Upper lobe of left lung (tissue), 6 donors: Measurements from ENCODE around the gene HRH1. TPM values are rescaled to one million over a fixed set of nuclear protein-coding genes. Genes with fewer than 3 reads are reported as not detected.
"Not testable (repeated sequence)": the region's sequence is repeated elsewhere in the genome, so short reads cannot be mapped to it uniquely, and the experiment has no call there.

Source experiments
- ATAC-seq, 2 donors: fragments of 200-7000 bp; cut with Tn5 transposase; one replicate each; pipeline ENCODE4 v1.9.1; 2022; ENCODE audit warnings: mild to moderate bottlenecking in 2 of 2, moderate library complexity in 2 of 2; ENCODE audit not compliant: low FRiP score in 2 of 2
- DNase-seq, 2 donors: peaks; one replicate each; pipeline ENCODE4 v3.0.0-alpha.2; 2019 to 2020
- H3K27ac ChIP-seq, 4 donors: fragments of 200-600 bp; sonication (generic); one replicate each; pipeline ENCODE4 v1.5.1; 2016 to 2019
- H3K27me3 ChIP-seq, 4 donors: fragments of 200-600 bp; sonication (generic); one replicate each; pipeline ENCODE4 v1.5.1; 2017 to 2019
- H3K36me3 ChIP-seq, 4 donors: fragments of 200-600 bp; sonication (generic); one replicate each; pipeline ENCODE4 v1.5.1; 2016 to 2019
- H3K4me1 ChIP-seq, 4 donors: fragments of 200-600 bp; sonication (generic); one replicate each; pipeline ENCODE4 v1.5.1; 2018 to 2019
- H3K4me3 ChIP-seq, 4 donors: fragments of 200-600 bp; sonication (generic); one replicate each; pipeline ENCODE4 v1.5.1; 2017 to 2019; ENCODE audit warnings: mild to moderate bottlenecking in 2 of 4, moderate library complexity in 1 of 4
- H3K9me3 ChIP-seq, 4 donors: fragments of 200-600 bp; sonication (generic); one replicate each; pipeline ENCODE4 v1.5.1; 2018 to 2019
- CTCF ChIP-seq, 6 experiments: fragments of 450-650 bp in 4 of 6; fragments of 200-600 bp in 2 of 6; sonication (generic) in 2 of 6; IDR thresholded peaks; one replicate each; pipeline ENCODE4 v1.5.1; 2016 to 2019; ENCODE audit warnings: antibody characterized with exemption in 6 of 6
- EP300 ChIP-seq, 4 donors: sonication (generic); formaldehyde crosslinking; IDR thresholded peaks; one replicate each; pipeline ENCODE4 v1.5.1; 2017; ENCODE audit warnings: antibody characterized with exemption in 4 of 4, control low read depth in 2 of 4
- POLR2A ChIP-seq, 4 donors: fragments of 450-650 bp; IDR thresholded peaks; one replicate each; pipeline ENCODE4 v1.5.1; 2016 to 2017; ENCODE audit warnings: antibody characterized with exemption in 4 of 4, mild to moderate bottlenecking in 2 of 4
- POLR2AphosphoS5 ChIP-seq, 2 donors: sonication (generic); formaldehyde crosslinking; IDR thresholded peaks; one replicate each; pipeline ENCODE4 v1.5.1; 2017; ENCODE audit warnings: antibody characterized with exemption in 2 of 2
- WGBS, 2 donors: methylation state at CpG; one replicate each; pipeline ENCODE4 v1.1.5; 2017 to 2018; 5-methylcytosine and 5-hydroxymethylcytosine counted together
- total RNA-seq, 6 donors: library from RNA; depleted of rRNA in 4 of 6; stranded (reverse); fragments of >200 nt in 4 of 6; gene quantifications; one replicate each; pipeline versions ENCODE4 v1.1.0 to v1.2.1, GENCODE V29; 2016 to 2021
- donor health status: DM: no; HTN: no; CAD: no; lungs with moderate emphysema.
- donor health status: DM: no; HTN: yes; CAD: no; lungs with severe emphysema.

HRH1 gene
- total RNA-seq, 6 donors from 2014 or later = 2.9 to 13.4 (median 3.7) TPM

DNA sequence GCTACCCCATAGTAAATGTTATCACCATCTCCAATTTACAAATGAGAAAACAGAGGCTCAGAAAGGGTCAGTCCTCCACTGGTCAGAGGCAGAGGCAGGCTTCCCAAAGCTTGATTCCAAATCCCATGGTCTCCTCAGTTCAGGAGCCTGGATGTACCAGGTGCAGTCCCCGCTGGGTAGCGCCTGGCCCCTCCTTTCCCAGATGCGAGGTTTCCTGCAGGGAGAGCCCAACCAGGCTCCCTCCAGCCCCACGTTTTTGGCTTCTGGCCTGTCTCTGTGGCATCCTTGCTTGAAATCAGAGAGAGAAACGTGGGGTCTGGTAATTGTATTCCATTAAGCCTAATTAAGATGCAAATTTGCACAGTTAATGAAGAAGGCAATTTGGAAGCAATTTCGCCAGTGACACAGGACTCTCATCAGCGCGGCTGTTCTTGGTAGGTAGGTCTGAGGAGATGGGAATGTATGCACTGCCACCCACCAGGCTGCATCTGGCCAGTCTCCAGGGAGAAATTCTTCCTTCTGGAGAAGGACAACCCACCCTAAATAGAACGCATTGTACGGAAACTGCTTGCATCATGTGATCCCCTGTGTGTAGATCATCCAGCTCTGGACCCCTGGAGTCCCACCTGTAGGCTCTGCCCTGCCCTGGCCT is 50.5 kb downstream of the HRH1 start:
- Histone ChIP-seq H3K9me3 (no peaks in the 10 kb centered on the region), H3K36me3 (no peaks in the 10 kb centered on the region), H3K4me1 (peaks cover 24 to 42% (median 31%) of the 10 kb centered on the region in 4 donors), H3K4me3 (no peak overlapping the region), H3K27ac (peak overlapping the region in 2 of 4 donors; percentile 4 to 23), H3K27me3 (no peaks in the 10 kb centered on the region)
- DNase-seq = no peak
- 58 to 62% methylated on average over 10 of the region's 10 CpGs for WGBS, 2 donors
- no peak for ATAC-seq
- no peak for TF ChIP-seq CTCF (IDR thresholded peaks at IDR 0.05)

DNA sequence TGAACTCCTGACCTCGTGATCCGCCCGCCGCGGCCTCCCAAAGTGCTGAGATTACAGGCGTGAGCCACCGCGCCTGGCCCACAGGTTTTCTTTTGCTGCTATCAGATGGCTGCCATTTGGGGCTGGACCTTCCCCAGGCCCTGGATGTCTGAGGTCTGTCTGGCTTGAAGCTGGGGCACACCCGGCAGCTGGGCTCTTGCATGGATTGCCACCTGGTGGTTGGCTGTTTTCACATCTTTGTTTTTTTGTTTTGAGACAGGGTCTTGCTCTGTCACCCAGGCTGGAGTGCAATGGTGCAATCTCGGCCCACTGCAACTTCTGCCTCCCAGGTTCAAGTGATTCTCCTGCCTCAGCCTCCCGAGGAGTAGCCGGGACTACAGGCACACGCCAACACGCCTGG is 51.6 kb downstream of the HRH1 start:
- peak in 2 of 6 experiments; percentile 23 to 25 for TF ChIP-seq CTCF (IDR thresholded peaks at IDR 0.05)
- not testable (repeated sequence) for H3K9me3 ChIP-seq, ATAC-seq, H3K27me3 ChIP-seq, H3K4me3 ChIP-seq, H3K36me3 ChIP-seq
- Histone ChIP-seq H3K27ac (peak overlapping the region in 1 of 4 donors; percentile 56), H3K4me1 (peaks cover 23 to 40% (median 28%) of the 10 kb centered on the region in 4 donors)
- peak in 1 of 2 donors; percentile 41 for DNase-seq
- WGBS, 2 donors = 78 to 94% methylated on average over 12 to 14 of the region's 14 CpGs

- WGBS, 2 donors = 65 to 75% methylated on average over 8 of the region's 8 CpGs
- no peaks in the 10 kb centered on the region for H3K27me3 ChIP-seq
- H3K27ac ChIP-seq = peak overlapping the region in 2 of 4 donors; percentile 17 to 56
These were observed 52.0 kb downstream of the HRH1 start for GRCh38 chr3:11206316-11206715.

DNA sequence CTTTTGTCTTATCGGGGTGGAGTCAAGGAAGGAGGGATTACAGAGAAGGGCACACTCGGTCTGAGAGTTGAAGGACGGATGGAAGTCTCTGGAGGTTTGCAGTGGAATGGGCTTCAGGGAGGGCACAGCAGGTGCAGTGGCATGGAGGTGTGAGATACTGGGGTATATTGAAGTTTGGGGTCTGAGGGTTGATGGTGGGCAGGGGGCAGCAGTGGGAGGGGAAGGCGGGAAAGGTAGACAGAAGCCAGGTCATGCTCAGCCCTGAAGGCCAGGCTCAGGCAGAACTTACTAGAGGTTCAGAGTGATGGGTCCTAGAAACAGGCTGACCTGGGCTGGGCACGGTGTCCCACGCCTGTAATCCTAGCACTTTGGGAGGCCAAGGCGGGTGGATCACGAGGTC is 52.7 kb downstream of the HRH1 start:
- TF ChIP-seq CTCF (IDR thresholded peaks at IDR 0.05) = no peak
- no peak for TF ChIP-seq EP300 (IDR thresholded peaks at IDR 0.05)
- no peak for TF ChIP-seq POLR2A (IDR thresholded peaks at IDR 0.05)
- no peak for TF ChIP-seq POLR2AphosphoS5 (IDR thresholded peaks at IDR 0.05)
- 91% methylated on average over 8 of the region's 8 CpGs for WGBS, 2 donors

More at GRCh38 chr3:11206316-11206715, 52.0 kb downstream of the HRH1 start:
- peak in 1 of 2 donors; percentile 85 for DNase-seq
- peak in 1 of 2 donors; percentile 76 for ATAC-seq
- TF ChIP-seq EP300 (IDR thresholded peaks at IDR 0.05) (peak in 1 of 4 donors; percentile 86), POLR2AphosphoS5 (IDR thresholded peaks at IDR 0.05) (peak; percentile 50 to 57), POLR2A (IDR thresholded peaks at IDR 0.05) (no peak), CTCF (IDR thresholded peaks at IDR 0.05) (no peak)
- H3K36me3 ChIP-seq = no peaks in the 10 kb centered on the region
- H3K4me3 ChIP-seq = no peak overlapping the region
- peaks cover 23 to 37% (median 29%) of the 10 kb centered on the region in 4 donors for H3K4me1 ChIP-seq
- H3K9me3 ChIP-seq = no peaks in the 10 kb centered on the region

More for the DNA sequence above, 52.7 kb downstream of the HRH1 start:
- peak overlapping the region in 3 of 4 donors; percentile 4 to 56 (median 17) for H3K27ac ChIP-seq
- H3K4me1 ChIP-seq = peaks cover 20 to 35% (median 26%) of the 10 kb centered on the region in 4 donors
- no peak overlapping the region for H3K4me3 ChIP-seq
- no peaks in the 10 kb centered on the region for H3K36me3 ChIP-seq
- DNase-seq (no peak), ATAC-seq (no peak)
- no peaks in the 10 kb centered on the region for H3K27me3 ChIP-seq
- H3K9me3 ChIP-seq = no peaks in the 10 kb centered on the region
